ENCODE measurements around the gene C1GALT1C1L. TPM values are rescaled to one million over a fixed set of nuclear protein-coding genes. Genes with fewer than 3 reads are reported as not detected.
A peak's percentile ranks its signal among the peaks of the same experiment; 100 is the strongest.
"Not testable (repeated sequence)": the region's sequence is repeated elsewhere in the genome, so short reads cannot be mapped to it uniquely, and the experiment has no call there.

Gene C1GALT1C1L
- total RNA-seq: not detected

- DNase-seq (ENCODE audit: low spot score): no peak
- ATAC-seq: peak; percentile 66
These were observed at the start of gene C1GALT1C1L for GRCh38 chr2:43676322-43677050. Gene C1GALT1C1L (minus strand): TSS chr2:43676429. CDS start chr2:43676322, 107 bp downstream.

- ATAC-seq (no peak), DNase-seq (ENCODE audit: low spot score) (no peak)
These were observed 49.5 kb upstream of the C1GALT1C1L start for GRCh38 chr2:43725711-43726246.

- ATAC-seq (no peak), DNase-seq (ENCODE audit: low spot score) (no peak)
These were observed 48.7 kb upstream of the C1GALT1C1L start for GRCh38 chr2:43724728-43725526.

- no peak for ATAC-seq
- no peak for DNase-seq (ENCODE audit: low spot score)
These were observed 42.4 kb upstream of the C1GALT1C1L start for GRCh38 chr2:43718530-43719124.

- no peak for ATAC-seq
- DNase-seq (ENCODE audit: low spot score): no peak
These were observed 41.1 kb upstream of the C1GALT1C1L start for GRCh38 chr2:43717322-43717721.

GRCh38 chr2:43715300-43716098, 39.3 kb upstream of the C1GALT1C1L start:
- ATAC-seq (no peak), DNase-seq (ENCODE audit: low spot score) (no peak)

- no peak for ATAC-seq
These were observed 37.9 kb upstream of the C1GALT1C1L start for GRCh38 chr2:43714164-43714563.

GRCh38 chr2:43710866-43711265, 34.6 kb upstream of the C1GALT1C1L start:
- DNase-seq (ENCODE audit: low spot score): no peak
- ATAC-seq: no peak

More at GRCh38 chr2:43714164-43714563, 37.9 kb upstream of the C1GALT1C1L start:
- DNase-seq (ENCODE audit: low spot score): no peak

- no peak for ATAC-seq
- DNase-seq (ENCODE audit: low spot score): no peak
These were observed 32.7 kb upstream of the C1GALT1C1L start for GRCh38 chr2:43708891-43709290.

GRCh38 chr2:43708178-43708577, 31.9 kb upstream of the C1GALT1C1L start:
- ATAC-seq: no peak
- DNase-seq (ENCODE audit: low spot score): no peak

GRCh38 chr2:43707255-43708015, 31.2 kb upstream of the C1GALT1C1L start:
- ATAC-seq: peak; percentile 34
- DNase-seq (ENCODE audit: low spot score): no peak

- DNase-seq (ENCODE audit: low spot score) (no peak), ATAC-seq (no peak)
These were observed 24.9 kb upstream of the C1GALT1C1L start for GRCh38 chr2:43701111-43701510.

GRCh38 chr2:43699761-43700160, 23.5 kb upstream of the C1GALT1C1L start:
- ATAC-seq: no peak
- no peak for DNase-seq (ENCODE audit: low spot score)

- not testable (repeated sequence) for ATAC-seq; DNase-seq (ENCODE audit: low spot score)
These were observed 21.9 kb upstream of the C1GALT1C1L start for GRCh38 chr2:43698140-43698539.

GRCh38 chr2:43692428-43692994, 16.3 kb upstream of the C1GALT1C1L start:
- DNase-seq (ENCODE audit: low spot score) (no peak), ATAC-seq (no peak)

GRCh38 chr2:43689999-43690398, 13.8 kb upstream of the C1GALT1C1L start:
- ATAC-seq (no peak), DNase-seq (ENCODE audit: low spot score) (no peak)

- ATAC-seq (no peak), DNase-seq (ENCODE audit: low spot score) (no peak)
These were observed 9.1 kb upstream of the C1GALT1C1L start for GRCh38 chr2:43685357-43685756.

- not testable (repeated sequence) for DNase-seq (ENCODE audit: low spot score); ATAC-seq
These were observed 1.6 kb upstream of the C1GALT1C1L start for GRCh38 chr2:43677783-43678182.

- ATAC-seq (no peak), DNase-seq (ENCODE audit: low spot score) (no peak)
These were observed 445 bp downstream of the C1GALT1C1L start for GRCh38 chr2:43675646-43676321.
